ENCODE data around the gene CCDC127. TPM values are rescaled to one million over a fixed set of nuclear protein-coding genes. Genes with fewer than 3 reads are reported as not detected.

Gene CCDC127
- total and polyA plus RNA-seq, 10 donors: 1.2 to 8.9 (median 3.6) TPM

GRCh38 chr5:153256-153655 lies 64.7 kb downstream of the CCDC127 start:
- intact Hi-C loops (cut with DNase I; ENCODE audit: low total_unique reads): no loop called here
- TF ChIP-seq CTCF (IDR thresholded peaks at IDR 0.05 in 8 of 11, conservative IDR thresholded peaks at IDR 0.05 in 3 of 11) (no peak), POLR2A (IDR thresholded peaks at IDR 0.05) (no peak), POLR2AphosphoS5 (IDR thresholded peaks at IDR 0.05) (no peak)
- H3K4me1 ChIP-seq: no peaks in the 10 kb centered on the region
- no peak overlapping the region for H3K4me3 ChIP-seq
- no peaks in the 10 kb centered on the region for H3K36me3 ChIP-seq
- H3K27me3 ChIP-seq (replicated peaks in 1 of 7): peaks cover 0 to 11% (median 0%) of the 10 kb centered on the region in 7 donors
- WGBS, 5 donors: 65 to 79% (median 73%) methylated on average over 8 of the region's 8 CpGs
- DNase-seq: no peak
- H3K9me3 ChIP-seq: peaks cover 0 to 13% (median 11%) of the 10 kb centered on the region in 8 donors
- no peak overlapping the region for H3K27ac ChIP-seq

GRCh38 chr5:152077-152476 lies 65.9 kb downstream of the CCDC127 start:
- Histone ChIP-seq H3K27ac (no peak overlapping the region), H3K4me3 (no peak overlapping the region), H3K9me3 (peaks cover 0 to 25% (median 22%) of the 10 kb centered on the region in 8 donors), H3K4me1 (no peaks in the 10 kb centered on the region), H3K27me3 (replicated peaks in 1 of 7) (peaks cover 0 to 5% (median 0%) of the 10 kb centered on the region in 7 donors), H3K36me3 (peaks cover 0 to under 1% (median 0%) of the 10 kb centered on the region in 6 donors)
- intact Hi-C loops (cut with DNase I; ENCODE audit: low total_unique reads): no loop called here
- TF ChIP-seq POLR2A (IDR thresholded peaks at IDR 0.05): no peak
- no peak for TF ChIP-seq CTCF (IDR thresholded peaks at IDR 0.05 in 8 of 11, conservative IDR thresholded peaks at IDR 0.05 in 3 of 11)
- no peak for TF ChIP-seq POLR2AphosphoS5 (IDR thresholded peaks at IDR 0.05)
- DNase-seq: no peak
- WGBS, 5 donors: 63 to 96% (median 93%) methylated on average over 6 of the region's 6 CpGs

- no peaks in the 10 kb centered on the region for H3K27me3 ChIP-seq (replicated peaks in 1 of 7)
- peaks cover 0 to 4% (median 0%) of the 10 kb centered on the region in 6 donors for H3K36me3 ChIP-seq
- no peak for TF ChIP-seq POLR2AphosphoS5 (IDR thresholded peaks at IDR 0.05)
- TF ChIP-seq POLR2A (IDR thresholded peaks at IDR 0.05): no peak
- no peak for TF ChIP-seq CTCF (IDR thresholded peaks at IDR 0.05 in 8 of 11, conservative IDR thresholded peaks at IDR 0.05 in 3 of 11)
- DNase-seq: no peak
- no peak overlapping the region for H3K4me3 ChIP-seq
- intact Hi-C loops (cut with DNase I; ENCODE audit: low total_unique reads): no loop called here
- H3K9me3 ChIP-seq: peaks cover 0 to 35% (median 30%) of the 10 kb centered on the region in 8 donors
- H3K27ac ChIP-seq: no peak overlapping the region
- H3K4me1 ChIP-seq: no peaks in the 10 kb centered on the region
- WGBS, 5 donors: 87 to 98% (median 92%) methylated on average over 4 of the region's 4 CpGs
Measured at GRCh38 chr5:150746-151145, 67.2 kb downstream of the CCDC127 start.

- intact Hi-C loops (cut with DNase I; ENCODE audit: low total_unique reads): no loop called here
- H3K36me3 ChIP-seq: peaks cover 0 to 4% (median 0%) of the 10 kb centered on the region in 6 donors
- H3K4me1 ChIP-seq: no peaks in the 10 kb centered on the region
- 83 to 94% (median 89%) methylated on average over 6 of the region's 6 CpGs for WGBS, 5 donors
- TF ChIP-seq POLR2A (IDR thresholded peaks at IDR 0.05): no peak
- TF ChIP-seq POLR2AphosphoS5 (IDR thresholded peaks at IDR 0.05): no peak
- TF ChIP-seq CTCF (IDR thresholded peaks at IDR 0.05 in 8 of 11, conservative IDR thresholded peaks at IDR 0.05 in 3 of 11): no peak
- no peak overlapping the region for H3K27ac ChIP-seq
- H3K27me3 ChIP-seq (replicated peaks in 1 of 7): peaks cover 0 to 8% (median 0%) of the 10 kb centered on the region in 7 donors
- H3K9me3 ChIP-seq: peaks cover 0 to 35% (median 30%) of the 10 kb centered on the region in 8 donors
- no peak overlapping the region for H3K4me3 ChIP-seq
- no peak for DNase-seq
Measured at GRCh38 chr5:149745-150485, 68.0 kb downstream of the CCDC127 start.

Measured in spleen (tissue), 11 donors.